Erythroblast (primary cell): ENCODE data around the gene TGM6.

Experiments
- GATA1 ChIP-seq: IDR thresholded peaks from 2 replicates; pipeline ENCODE4 v1.6.1; 2011; ENCODE audit warnings: low read depth, mild to moderate bottlenecking, control low read depth, low read length, moderate library complexity
- POLR2A ChIP-seq: IDR thresholded peaks from 2 replicates; pipeline ENCODE4 v1.6.1; 2011; ENCODE audit warnings: mild to moderate bottlenecking, low read length

GRCh38 chr20:2333821-2334220 is 46.9 kb upstream of the TGM6 start:
- TF ChIP-seq POLR2A, result no peak
- TF ChIP-seq GATA1, result no peak
